Loucy (cell line): ENCODE results near the gene SDR42E2.

Experiments
- H2AFZ ChIP-seq: fragments of 200-600 bp; sonication (generic); 2 replicates; pipeline ENCODE4 v1.6.0; 2016; ENCODE audit warnings: antibody characterized with exemption, mild to moderate bottlenecking, low read length, moderate library complexity
- H3F3A ChIP-seq: fragments of 200-600 bp; 2 replicates; pipeline ENCODE4 v1.6.0; 2016; ENCODE audit warnings: antibody characterized with exemption, low read depth, mild to moderate bottlenecking
- H3K27me3 ChIP-seq: fragments of 200-600 bp; sonication (generic); 2 replicates; pipeline ENCODE4 v1.6.1; 2014; ENCODE audit warnings: low read length, mild to moderate bottlenecking; ENCODE audit not compliant: insufficient read depth, poor library complexity, severe bottlenecking
- H3K36me3 ChIP-seq: fragments of 200-600 bp; sonication (generic); 2 replicates; pipeline ENCODE4 v1.6.1; 2016; ENCODE audit warnings: low read length; ENCODE audit not compliant: insufficient read depth
- H3K4me1 ChIP-seq: fragments of 200-600 bp; sonication (generic); 2 replicates; pipeline ENCODE4 v1.5.1; 2014; ENCODE audit warnings: low read length, mild to moderate bottlenecking; ENCODE audit not compliant: insufficient read depth, poor library complexity, severe bottlenecking
- H3K4me2 ChIP-seq: fragments of 200-600 bp; sonication (generic); 2 replicates; pipeline ENCODE4 v1.6.0; 2014; ENCODE audit warnings: antibody characterized with exemption, low read length, low read depth, mild to moderate bottlenecking; ENCODE audit not compliant: poor library complexity, severe bottlenecking
- H3K4me3 ChIP-seq: fragments of 200-600 bp; sonication (generic); 2 replicates; pipeline ENCODE4 v1.5.1; 2014; ENCODE audit warnings: low read length, mild to moderate bottlenecking, mixed read lengths; ENCODE audit not compliant: poor library complexity, severe bottlenecking
- H3K79me2 ChIP-seq: fragments of 200-600 bp; sonication (generic); 2 replicates; pipeline ENCODE4 v1.6.1; 2014; ENCODE audit warnings: low read length; ENCODE audit not compliant: insufficient read depth
- H3K9ac ChIP-seq: fragments of 200-600 bp; sonication (generic); 2 replicates; pipeline ENCODE4 v1.6.0; 2014; ENCODE audit warnings: mild to moderate bottlenecking, low read depth, low read length, moderate library complexity; ENCODE audit not compliant: poor library complexity, severe bottlenecking
- H3K9me2 ChIP-seq: fragments of 200-600 bp; sonication (generic); replicated peaks from 2 replicates; pipeline ENCODE4 v1.6.1; 2016; ENCODE audit warnings: low read depth, low read length, mixed read lengths
- H3K9me3 ChIP-seq: fragments of 200-600 bp; sonication (generic); 2 replicates; pipeline ENCODE4 v1.6.1; 2014; ENCODE audit warnings: mild to moderate bottlenecking, antibody characterized with exemption, low read length, low read depth; ENCODE audit not compliant: insufficient read depth
- H4K20me1 ChIP-seq: fragments of 200-600 bp; sonication (generic); 2 replicates; pipeline ENCODE4 v1.6.0; 2014; ENCODE audit warnings: antibody characterized with exemption, low read length, mild to moderate bottlenecking; ENCODE audit not compliant: insufficient read depth, poor library complexity, severe bottlenecking
- EZH2phosphoT487 ChIP-seq: fragments of 200-600 bp; IDR thresholded peaks from 2 replicates; pipeline ENCODE4 v1.6.1; 2018; ENCODE audit warnings: antibody characterized with exemption, mild to moderate bottlenecking, moderate library complexity, borderline replicate concordance
- TF ChIP-seq, protein P1 (sequence below): fragments of 200-600 bp; sonication (generic); conservative IDR thresholded peaks from 2 replicates; pipeline ENCODE4 v1.5.1; 2014; ENCODE audit warnings: mild to moderate bottlenecking, antibody characterized with exemption, low read length

Gene SDR42E2

DNA sequence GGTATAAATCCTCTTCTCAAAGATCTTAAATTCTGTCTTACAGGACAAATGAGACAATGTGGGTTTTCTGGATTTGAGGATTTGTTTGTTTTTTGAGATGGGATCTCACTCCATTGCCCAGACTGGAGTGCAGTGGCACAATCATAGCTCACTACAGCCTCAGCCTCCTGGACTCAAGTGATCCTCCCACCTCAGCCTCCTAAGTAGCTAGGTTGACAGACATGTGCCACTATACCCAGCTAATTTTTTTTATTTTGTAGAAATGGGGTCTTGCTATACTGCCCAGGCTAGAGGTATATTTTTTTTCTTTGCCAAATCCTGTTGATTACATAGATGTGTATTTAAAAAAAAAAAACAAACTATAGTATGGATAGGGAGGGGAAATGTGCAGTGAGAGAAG, 31.8 kb upstream of the SDR42E2 start:
- Histone ChIP-seq H3K27me3 (no peaks in the 10 kb centered on the region), H3K4me2 (no peak overlapping the region), H3K9me3 (no peaks in the 10 kb centered on the region), H3K79me2 (no peaks in the 10 kb centered on the region), H3K36me3 (no peaks in the 10 kb centered on the region), H3F3A (no peaks in the 10 kb centered on the region), H2AFZ (no peak overlapping the region), H3K4me3 (no peak overlapping the region), H4K20me1 (no peaks in the 10 kb centered on the region), H3K4me1 (no peaks in the 10 kb centered on the region), H3K9me2 (no peaks in the 10 kb centered on the region), H3K9ac (no peak overlapping the region)
- TF ChIP-seq EZH2phosphoT487: no peak
- TF ChIP-seq, protein P1, sequence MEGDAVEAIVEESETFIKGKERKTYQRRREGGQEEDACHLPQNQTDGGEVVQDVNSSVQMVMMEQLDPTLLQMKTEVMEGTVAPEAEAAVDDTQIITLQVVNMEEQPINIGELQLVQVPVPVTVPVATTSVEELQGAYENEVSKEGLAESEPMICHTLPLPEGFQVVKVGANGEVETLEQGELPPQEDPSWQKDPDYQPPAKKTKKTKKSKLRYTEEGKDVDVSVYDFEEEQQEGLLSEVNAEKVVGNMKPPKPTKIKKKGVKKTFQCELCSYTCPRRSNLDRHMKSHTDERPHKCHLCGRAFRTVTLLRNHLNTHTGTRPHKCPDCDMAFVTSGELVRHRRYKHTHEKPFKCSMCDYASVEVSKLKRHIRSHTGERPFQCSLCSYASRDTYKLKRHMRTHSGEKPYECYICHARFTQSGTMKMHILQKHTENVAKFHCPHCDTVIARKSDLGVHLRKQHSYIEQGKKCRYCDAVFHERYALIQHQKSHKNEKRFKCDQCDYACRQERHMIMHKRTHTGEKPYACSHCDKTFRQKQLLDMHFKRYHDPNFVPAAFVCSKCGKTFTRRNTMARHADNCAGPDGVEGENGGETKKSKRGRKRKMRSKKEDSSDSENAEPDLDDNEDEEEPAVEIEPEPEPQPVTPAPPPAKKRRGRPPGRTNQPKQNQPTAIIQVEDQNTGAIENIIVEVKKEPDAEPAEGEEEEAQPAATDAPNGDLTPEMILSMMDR: no peak

DNA sequence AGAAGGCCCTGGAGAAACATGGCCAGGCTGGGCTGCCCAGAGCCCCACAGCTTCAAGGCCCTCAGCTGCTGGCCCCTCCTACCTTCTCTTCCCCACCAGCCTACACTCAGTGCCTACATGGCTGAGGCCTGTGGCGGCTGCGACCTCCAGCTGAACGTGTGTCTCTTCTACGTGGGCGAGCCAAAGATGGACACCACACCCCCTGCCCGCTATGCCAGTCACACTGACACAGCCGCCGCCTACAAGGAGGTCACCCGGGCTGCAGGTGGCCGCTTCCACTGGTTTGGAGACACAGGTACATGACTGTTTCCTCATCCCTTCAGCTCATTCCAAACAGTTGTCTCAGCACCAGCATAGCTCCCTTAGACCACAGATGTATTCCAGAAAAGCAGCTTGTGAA, 29.5 kb upstream of the SDR42E2 start:
- H3K9me3 ChIP-seq: no peaks in the 10 kb centered on the region
- peaks cover 13% of the 10 kb centered on the region for H3K4me1 ChIP-seq
- no peak overlapping the region for H3K4me3 ChIP-seq
- no peak for TF ChIP-seq EZH2phosphoT487
- TF ChIP-seq, protein P1: no peak
- no peaks in the 10 kb centered on the region for H4K20me1 ChIP-seq
- no peaks in the 10 kb centered on the region for H3K9me2 ChIP-seq
- no peaks in the 10 kb centered on the region for H3K27me3 ChIP-seq
- no peak overlapping the region for H2AFZ ChIP-seq
- H3K79me2 ChIP-seq: no peaks in the 10 kb centered on the region
- H3F3A ChIP-seq: no peaks in the 10 kb centered on the region
- no peak overlapping the region for H3K9ac ChIP-seq
- no peak overlapping the region for H3K4me2 ChIP-seq
- no peaks in the 10 kb centered on the region for H3K36me3 ChIP-seq

DNA sequence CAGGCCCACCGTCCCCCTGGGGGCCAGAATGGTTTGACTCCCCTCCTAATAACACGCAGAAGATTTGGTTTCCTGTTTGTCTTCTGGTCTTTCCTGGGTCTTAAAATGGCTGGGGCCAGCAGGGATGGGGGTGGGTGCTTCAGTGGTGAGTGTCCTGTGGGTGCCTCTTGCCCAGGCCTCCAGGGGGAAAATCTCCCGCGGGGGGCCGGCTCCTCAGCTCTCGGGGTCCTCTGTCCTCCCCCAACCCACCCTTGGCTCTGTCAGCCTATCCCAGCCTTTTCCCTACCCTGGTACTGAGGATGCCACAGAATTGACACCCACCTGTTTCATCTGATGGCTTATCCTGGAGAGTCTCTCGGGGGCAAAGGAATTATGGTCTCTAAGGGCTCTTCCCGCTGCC, 23.8 kb upstream of the SDR42E2 start:
- Histone ChIP-seq H3K9ac (peak overlapping the region; percentile 21), H3K4me2 (peak overlapping the region; percentile 56), H3K79me2 (no peaks in the 10 kb centered on the region), H3F3A (no peaks in the 10 kb centered on the region), H4K20me1 (no peaks in the 10 kb centered on the region), H3K36me3 (no peaks in the 10 kb centered on the region), H3K9me3 (no peaks in the 10 kb centered on the region), H2AFZ (no peak overlapping the region), H3K9me2 (no peaks in the 10 kb centered on the region), H3K4me3 (no peak overlapping the region), H3K4me1 (peaks cover 26% of the 10 kb centered on the region), H3K27me3 (no peaks in the 10 kb centered on the region)
- TF ChIP-seq, protein P1: no peak
- TF ChIP-seq EZH2phosphoT487: no peak
